SH-SY5Y (cell line): Measurements from ENCODE around the gene GMPR2.

Source experiments
- GATA2 ChIP-seq: IDR thresholded peaks from 2 replicates; pipeline ENCODE4 v1.6.1; 2011; ENCODE audit warnings: mild to moderate bottlenecking, low read depth, low read length
- GATA3 ChIP-seq: IDR thresholded peaks from 2 replicates; pipeline ENCODE4 v1.6.1; 2011; ENCODE audit warnings: low read depth, mild to moderate bottlenecking, low read length, moderate library complexity

GRCh38 chr14:24207104-24207551 is 25.6 kb upstream of the GMPR2 start:
- no peak for TF ChIP-seq GATA2
- no peak for TF ChIP-seq GATA3
